ENCODE measurements around the gene MYG1. TPM values are rescaled to one million over a fixed set of nuclear protein-coding genes. Genes with fewer than 3 reads are reported as not detected.

The MYG1 gene
- total RNA-seq, 6 experiments from 2014 or later, result 17.6 to 27.1 (median 20.8) TPM

- ATAC-seq (no peak), DNase-seq (no peak)
- intact Hi-C loops (cut with DNase I), result loop anchor here in 1 of 2 donors (10.0 kb wide), 1 partner anchor 184 kb away; the partner anchor contains the start of genes NPFF and TARBP2
- Histone ChIP-seq H3K4me1 (peaks cover 0 to 27% (median 10%) of the 10 kb centered on the region in 4 donors), H3K36me3 (peaks cover 0 to 22% (median 8%) of the 10 kb centered on the region in 4 donors), H3K4me3 (peak overlapping the region; percentile 76 to 94 (median 90)), H3K27me3 (no peaks in the 10 kb centered on the region), H3K27ac (peak overlapping the region; percentile 95 to 96 (median 95)), H3K9me3 (no peaks in the 10 kb centered on the region)
- WGBS (ENCODE audit: insufficient coverage, low coverage, low lambda C conversion rate, missing lambda C conversion rate), result 0% methylated on average over 5 of the region's 10 CpGs
- TF ChIP-seq POLR2A (IDR thresholded peaks at IDR 0.05), result no peak
- TF ChIP-seq, protein P1, sequence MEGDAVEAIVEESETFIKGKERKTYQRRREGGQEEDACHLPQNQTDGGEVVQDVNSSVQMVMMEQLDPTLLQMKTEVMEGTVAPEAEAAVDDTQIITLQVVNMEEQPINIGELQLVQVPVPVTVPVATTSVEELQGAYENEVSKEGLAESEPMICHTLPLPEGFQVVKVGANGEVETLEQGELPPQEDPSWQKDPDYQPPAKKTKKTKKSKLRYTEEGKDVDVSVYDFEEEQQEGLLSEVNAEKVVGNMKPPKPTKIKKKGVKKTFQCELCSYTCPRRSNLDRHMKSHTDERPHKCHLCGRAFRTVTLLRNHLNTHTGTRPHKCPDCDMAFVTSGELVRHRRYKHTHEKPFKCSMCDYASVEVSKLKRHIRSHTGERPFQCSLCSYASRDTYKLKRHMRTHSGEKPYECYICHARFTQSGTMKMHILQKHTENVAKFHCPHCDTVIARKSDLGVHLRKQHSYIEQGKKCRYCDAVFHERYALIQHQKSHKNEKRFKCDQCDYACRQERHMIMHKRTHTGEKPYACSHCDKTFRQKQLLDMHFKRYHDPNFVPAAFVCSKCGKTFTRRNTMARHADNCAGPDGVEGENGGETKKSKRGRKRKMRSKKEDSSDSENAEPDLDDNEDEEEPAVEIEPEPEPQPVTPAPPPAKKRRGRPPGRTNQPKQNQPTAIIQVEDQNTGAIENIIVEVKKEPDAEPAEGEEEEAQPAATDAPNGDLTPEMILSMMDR (IDR thresholded peaks at IDR 0.05), result no peak
Observed at GRCh38 chr12:53320352-53321195, 21.1 kb downstream of the MYG1 start.

GRCh38 chr12:53324113-53324778 lies 24.8 kb downstream of the MYG1 start:
- no peaks in the 10 kb centered on the region for H3K9me3 ChIP-seq
- intact Hi-C loops (cut with DNase I), result loop anchor here in 1 of 2 donors (10.0 kb wide), 1 partner anchor 181 kb away; the partner anchor contains the start of genes NPFF and TARBP2
- ATAC-seq (peak in 3 of 4 donors; percentile 3 to 18 (median 6)), DNase-seq (peak; percentile 49 to 64 (median 60))
- WGBS (ENCODE audit: insufficient coverage, low coverage, low lambda C conversion rate, missing lambda C conversion rate), result 21% methylated on average over 19 of the region's 28 CpGs
- H3K36me3 ChIP-seq, result peaks cover 0 to under 1% (median 0%) of the 10 kb centered on the region in 4 donors
- H3K4me1 ChIP-seq, result peaks cover 0 to 32% (median 10%) of the 10 kb centered on the region in 4 donors
- TF ChIP-seq, protein P1 (IDR thresholded peaks at IDR 0.05), result no peak
- TF ChIP-seq POLR2A (IDR thresholded peaks at IDR 0.05), result no peak
- peak overlapping the region; percentile 71 to 88 (median 84) for H3K27ac ChIP-seq
- peak overlapping the region; percentile 64 to 76 (median 72) for H3K4me3 ChIP-seq
- no peaks in the 10 kb centered on the region for H3K27me3 ChIP-seq

GRCh38 chr12:53324779-53325510 lies 25.4 kb downstream of the MYG1 start:
- no peaks in the 10 kb centered on the region for H3K9me3 ChIP-seq
- H3K36me3 ChIP-seq, result no peaks in the 10 kb centered on the region
- WGBS (ENCODE audit: insufficient coverage, low coverage, low lambda C conversion rate, missing lambda C conversion rate), result under 1% methylated on average over 30 of the region's 69 CpGs
- H3K4me3 ChIP-seq, result peak overlapping the region; percentile 64 to 76 (median 72)
- TF ChIP-seq, protein P1 (IDR thresholded peaks at IDR 0.05), result peak; percentile 78 to 87 (median 84)
- TF ChIP-seq POLR2A (IDR thresholded peaks at IDR 0.05), result peak; percentile 85
- ATAC-seq (peak; percentile 79 to 87 (median 82)), DNase-seq (peak; percentile 95 to 97 (median 96))
- intact Hi-C loops (cut with DNase I), result loop anchor here in 1 of 2 donors (10.0 kb wide), 1 partner anchor 180 kb away; the partner anchor contains the start of genes NPFF and TARBP2
- peak overlapping the region; percentile 71 to 88 (median 84) for H3K27ac ChIP-seq
- H3K4me1 ChIP-seq, result peaks cover 0 to 32% (median 10%) of the 10 kb centered on the region in 4 donors
- no peaks in the 10 kb centered on the region for H3K27me3 ChIP-seq
